Islet of Langerhans (tissue), 1 donor: ENCODE data around the gene LRRC4C.
A peak's percentile ranks its signal among the peaks of the same experiment; 100 is the strongest.
"Not testable (repeated sequence)": the region's sequence is repeated elsewhere in the genome, so short reads cannot be mapped to it uniquely, and the experiment has no call there.

Source experiments
- FAIRE-seq: peaks from one replicate; lab custom pipeline; 2011; peaks lifted over from hg19 to GRCh38; lab: Jason Lieb, UNC

LRRC4C gene

GRCh38 chr11:40227730-40228129 lies 1231.7 kb downstream of the LRRC4C start:
- FAIRE-seq: no peak

- no peak for FAIRE-seq
Observed at GRCh38 chr11:40226654-40227053, 1232.8 kb downstream of the LRRC4C start.

GRCh38 chr11:40223596-40224330 lies 1235.7 kb downstream of the LRRC4C start:
- FAIRE-seq: no peak

- FAIRE-seq: no peak
Observed at GRCh38 chr11:40219401-40219800, 1240.1 kb downstream of the LRRC4C start.

- no peak for FAIRE-seq
Observed at GRCh38 chr11:40215556-40215955, 1243.9 kb downstream of the LRRC4C start.

- no peak for FAIRE-seq
Observed at GRCh38 chr11:40207416-40207815, 1252.0 kb downstream of the LRRC4C start.

GRCh38 chr11:40204228-40204627 lies 1255.2 kb downstream of the LRRC4C start:
- FAIRE-seq: no peak

- no peak for FAIRE-seq
Observed at GRCh38 chr11:40203606-40204005, 1255.8 kb downstream of the LRRC4C start.

- FAIRE-seq: no peak
Observed at GRCh38 chr11:40202589-40203270, 1256.7 kb downstream of the LRRC4C start.

- not testable (repeated sequence) for FAIRE-seq
Observed at GRCh38 chr11:40192590-40192989, 1266.9 kb downstream of the LRRC4C start.

- no peak for FAIRE-seq
Observed at GRCh38 chr11:40190294-40190693, 1269.2 kb downstream of the LRRC4C start.

- peak; percentile 27 for FAIRE-seq
Observed at GRCh38 chr11:40188848-40189247, 1270.6 kb downstream of the LRRC4C start.

GRCh38 chr11:40187295-40187694 lies 1272.2 kb downstream of the LRRC4C start:
- FAIRE-seq: no peak

GRCh38 chr11:40186437-40187263 lies 1272.8 kb downstream of the LRRC4C start:
- no peak for FAIRE-seq

GRCh38 chr11:40185793-40186192 lies 1273.7 kb downstream of the LRRC4C start:
- no peak for FAIRE-seq

GRCh38 chr11:40183073-40184064 lies 1276.1 kb downstream of the LRRC4C start:
- FAIRE-seq: no peak

GRCh38 chr11:40179541-40179940 lies 1279.9 kb downstream of the LRRC4C start:
- FAIRE-seq: no peak

GRCh38 chr11:40178470-40178869 lies 1281.0 kb downstream of the LRRC4C start:
- no peak for FAIRE-seq

- FAIRE-seq: no peak
Observed at GRCh38 chr11:40175980-40176379, 1283.5 kb downstream of the LRRC4C start.

GRCh38 chr11:40170078-40170477 lies 1289.4 kb downstream of the LRRC4C start:
- no peak for FAIRE-seq

GRCh38 chr11:40168414-40168813 lies 1291.0 kb downstream of the LRRC4C start:
- FAIRE-seq: no peak

GRCh38 chr11:40167805-40168204 lies 1291.6 kb downstream of the LRRC4C start:
- not testable (repeated sequence) for FAIRE-seq
